HG02798 (cell line): Measurements from ENCODE around the gene CD177.
"Not testable (repeated sequence)": the region's sequence is repeated elsewhere in the genome, so short reads cannot be mapped to it uniquely, and the experiment has no call there.

ENCODE experiments used
- ATAC-seq: cut with Tn5 transposase; IDR thresholded peaks from one replicate; pipeline ENCODE4 v1.9.1; 2021; ENCODE audit warnings: mild to moderate bottlenecking; ENCODE audit not compliant: unreplicated experiment, poor library complexity

The CD177 gene, protein sequence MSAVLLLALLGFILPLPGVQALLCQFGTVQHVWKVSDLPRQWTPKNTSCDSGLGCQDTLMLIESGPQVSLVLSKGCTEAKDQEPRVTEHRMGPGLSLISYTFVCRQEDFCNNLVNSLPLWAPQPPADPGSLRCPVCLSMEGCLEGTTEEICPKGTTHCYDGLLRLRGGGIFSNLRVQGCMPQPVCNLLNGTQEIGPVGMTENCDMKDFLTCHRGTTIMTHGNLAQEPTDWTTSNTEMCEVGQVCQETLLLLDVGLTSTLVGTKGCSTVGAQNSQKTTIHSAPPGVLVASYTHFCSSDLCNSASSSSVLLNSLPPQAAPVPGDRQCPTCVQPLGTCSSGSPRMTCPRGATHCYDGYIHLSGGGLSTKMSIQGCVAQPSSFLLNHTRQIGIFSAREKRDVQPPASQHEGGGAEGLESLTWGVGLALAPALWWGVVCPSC

DNA sequence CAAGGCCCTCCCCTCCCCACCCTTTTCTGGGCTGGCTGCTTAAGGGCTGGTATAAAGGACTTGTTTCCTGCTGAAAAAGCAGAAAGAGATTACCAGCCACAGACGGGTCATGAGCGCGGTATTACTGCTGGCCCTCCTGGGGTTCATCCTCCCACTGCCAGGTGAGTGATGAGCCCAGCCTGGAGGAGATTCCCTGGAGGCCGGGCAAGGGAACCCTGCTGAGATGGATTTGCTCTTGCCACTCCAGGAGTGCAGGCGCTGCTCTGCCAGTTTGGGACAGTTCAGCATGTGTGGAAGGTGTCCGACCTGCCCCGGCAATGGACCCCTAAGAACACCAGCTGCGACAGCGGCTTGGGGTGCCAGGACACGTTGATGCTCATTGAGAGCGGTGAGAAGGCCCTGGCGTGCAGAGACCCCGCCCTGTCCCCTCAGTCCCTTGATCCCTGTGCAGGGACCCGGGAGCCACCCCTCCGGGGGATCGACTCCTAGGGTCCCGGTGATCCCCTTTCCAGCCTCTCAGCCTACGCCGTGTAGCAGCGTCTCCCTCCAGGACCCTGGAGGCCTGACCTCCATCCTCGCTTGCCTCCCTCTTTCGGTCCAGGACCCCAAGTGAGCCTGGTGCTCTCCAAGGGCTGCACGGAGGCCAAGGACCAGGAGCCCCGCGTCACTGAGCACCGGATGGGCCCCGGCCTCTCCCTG lies at the start of gene CD177:
CD177 (plus strand) TSS at position 81 of the 699 bp plus-strand sequence; CDS start at position 110, 29 bp downstream.
- no peak for ATAC-seq

GRCh38 chr19:43305642-43306041 lies 47.8 kb upstream of the CD177 start:
- ATAC-seq: no peak

GRCh38 chr19:43306097-43306496 lies 47.4 kb upstream of the CD177 start:
- no peak for ATAC-seq

DNA sequence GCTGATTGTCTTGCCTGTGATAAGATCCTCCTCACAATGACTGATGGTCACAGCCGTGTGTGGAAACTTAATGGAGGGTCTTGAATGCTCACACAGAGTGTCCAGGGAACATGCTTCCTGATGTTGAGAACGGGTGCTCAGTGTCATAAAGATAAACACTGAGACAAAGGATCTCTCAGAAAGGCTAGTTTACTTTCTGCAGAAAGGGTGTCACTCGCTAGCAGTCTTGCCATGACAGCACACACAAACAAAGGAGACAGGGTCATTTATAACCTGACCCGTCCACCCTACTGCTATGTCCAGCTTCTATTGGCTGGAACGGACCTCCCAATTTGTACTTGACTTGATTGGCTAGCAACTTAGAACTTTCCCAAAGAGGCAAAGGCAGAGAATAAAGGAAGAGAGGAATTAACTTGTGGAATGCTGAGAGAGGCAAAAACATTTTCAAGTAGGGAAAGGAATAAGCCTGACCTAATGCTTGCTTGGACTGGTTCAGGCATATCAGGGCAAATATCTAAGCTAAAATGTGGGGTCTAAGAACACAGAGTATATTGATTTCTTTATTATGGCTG lies 45.2 kb upstream of the CD177 start:
- no peak for ATAC-seq

DNA sequence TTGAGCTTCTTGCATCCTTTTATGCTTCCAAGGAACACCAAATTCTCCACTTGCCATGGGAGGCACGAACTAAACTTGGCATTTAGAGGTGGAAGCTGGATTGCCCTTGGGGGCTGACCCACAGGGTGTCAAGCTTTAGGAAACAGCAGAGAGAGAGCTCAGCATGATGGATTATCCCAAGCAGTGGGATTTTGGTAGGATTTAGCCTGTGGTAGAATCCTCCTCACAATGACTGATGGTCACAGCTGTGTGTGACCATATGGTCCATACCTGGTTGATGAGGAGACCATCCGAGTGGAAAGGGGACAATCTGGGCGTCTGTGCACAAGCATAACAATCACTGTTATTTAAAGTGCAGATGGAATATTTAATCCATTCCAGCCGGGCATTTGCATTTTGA lies 44.0 kb upstream of the CD177 start:
- no peak for ATAC-seq

- no peak for ATAC-seq
Measured at GRCh38 chr19:43310221-43310620, 43.3 kb upstream of the CD177 start.

GRCh38 chr19:43311256-43311655 lies 42.2 kb upstream of the CD177 start:
- ATAC-seq: no peak

GRCh38 chr19:43311706-43312105 lies 41.8 kb upstream of the CD177 start:
- no peak for ATAC-seq

DNA sequence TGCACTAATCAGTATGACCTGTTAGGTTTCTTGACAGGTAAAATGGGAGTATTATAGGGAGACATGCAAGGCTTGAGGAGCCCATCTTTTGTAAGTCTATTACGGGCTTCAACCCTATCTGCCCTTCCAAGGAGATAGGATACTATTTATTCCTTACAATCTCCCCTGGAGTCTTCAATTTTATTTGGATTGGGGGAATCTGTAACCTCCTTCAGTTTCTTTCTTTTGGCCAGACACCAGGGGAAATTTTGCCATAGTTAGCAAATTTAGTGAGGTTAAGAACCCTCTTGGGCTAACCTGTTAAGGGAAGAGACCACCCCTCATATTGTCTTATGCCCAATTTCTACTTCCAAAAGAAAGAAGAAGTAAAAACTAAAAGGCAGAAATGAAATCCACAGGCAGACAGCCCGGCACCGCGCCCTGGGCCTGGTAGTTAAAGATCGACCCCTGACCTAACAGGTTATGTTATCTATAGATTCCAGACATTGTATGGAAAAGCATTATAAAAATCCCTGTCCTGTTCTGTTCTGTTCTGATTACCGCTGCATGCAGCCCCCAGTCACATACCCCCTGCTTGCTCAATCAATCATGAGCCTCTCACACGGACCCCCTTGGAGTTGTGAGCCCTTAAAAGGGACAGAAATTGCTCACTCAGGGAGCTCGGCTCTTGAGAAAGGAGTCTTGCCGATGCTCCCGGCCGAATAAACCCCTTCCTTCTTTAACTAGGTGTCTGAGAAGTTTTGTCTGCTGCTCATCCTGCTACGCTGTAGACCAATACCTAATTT lies 39.6 kb upstream of the CD177 start:
- no peak for ATAC-seq

DNA sequence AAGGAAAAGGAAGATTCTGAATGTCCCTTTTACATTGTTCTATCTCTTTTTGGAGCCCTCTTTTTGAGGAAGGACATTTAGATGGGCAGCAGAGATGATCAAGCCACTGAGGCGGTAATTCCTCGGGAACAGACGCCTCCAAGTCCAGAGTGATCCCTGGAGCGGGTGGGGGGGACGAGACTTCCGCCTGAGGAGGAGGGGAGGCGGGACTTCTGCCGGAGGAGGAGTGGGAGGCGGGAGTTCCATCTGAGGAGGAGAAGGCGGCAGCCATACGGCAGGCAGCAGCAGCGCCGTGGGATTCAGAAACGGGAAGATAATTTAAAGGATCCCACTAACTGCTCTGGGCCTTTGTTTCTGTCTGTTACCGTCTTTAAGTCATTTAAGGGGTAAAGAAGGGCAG lies 37.6 kb upstream of the CD177 start:
- ATAC-seq: no peak

- no peak for ATAC-seq
Measured at GRCh38 chr19:43316591-43317319, 36.7 kb upstream of the CD177 start.

GRCh38 chr19:43318203-43318602 lies 35.3 kb upstream of the CD177 start:
- no peak for ATAC-seq

GRCh38 chr19:43318796-43319314 lies 34.6 kb upstream of the CD177 start:
- ATAC-seq: no peak

GRCh38 chr19:43320546-43320945 lies 32.9 kb upstream of the CD177 start:
- ATAC-seq: no peak

GRCh38 chr19:43326761-43327160 lies 26.7 kb upstream of the CD177 start:
- not testable (repeated sequence) for ATAC-seq

- ATAC-seq: not testable (repeated sequence)
Measured at GRCh38 chr19:43328561-43328960, 24.9 kb upstream of the CD177 start.

- ATAC-seq: not testable (repeated sequence)
Measured at GRCh38 chr19:43329049-43329448, 24.4 kb upstream of the CD177 start.

DNA sequence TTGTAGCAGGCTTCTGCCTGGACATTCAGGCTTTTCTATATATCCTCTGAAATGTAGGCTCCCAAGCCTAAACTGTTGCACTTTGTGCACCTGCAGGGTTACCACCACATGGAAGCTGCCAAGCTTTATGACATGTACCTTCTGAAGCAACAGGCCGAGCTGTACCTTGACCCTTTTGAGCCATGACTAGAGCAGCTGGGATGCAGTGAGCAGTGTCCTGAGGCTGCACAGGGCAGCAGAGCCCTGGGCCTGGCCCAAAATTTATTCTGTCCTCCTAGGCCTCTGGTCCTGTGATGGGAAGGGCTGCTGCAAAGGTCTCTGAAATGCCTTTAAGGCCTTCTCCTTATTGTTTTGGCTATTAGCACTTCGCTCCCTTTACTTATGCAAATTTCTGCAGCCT lies 23.5 kb upstream of the CD177 start:
- ATAC-seq: no peak

DNA sequence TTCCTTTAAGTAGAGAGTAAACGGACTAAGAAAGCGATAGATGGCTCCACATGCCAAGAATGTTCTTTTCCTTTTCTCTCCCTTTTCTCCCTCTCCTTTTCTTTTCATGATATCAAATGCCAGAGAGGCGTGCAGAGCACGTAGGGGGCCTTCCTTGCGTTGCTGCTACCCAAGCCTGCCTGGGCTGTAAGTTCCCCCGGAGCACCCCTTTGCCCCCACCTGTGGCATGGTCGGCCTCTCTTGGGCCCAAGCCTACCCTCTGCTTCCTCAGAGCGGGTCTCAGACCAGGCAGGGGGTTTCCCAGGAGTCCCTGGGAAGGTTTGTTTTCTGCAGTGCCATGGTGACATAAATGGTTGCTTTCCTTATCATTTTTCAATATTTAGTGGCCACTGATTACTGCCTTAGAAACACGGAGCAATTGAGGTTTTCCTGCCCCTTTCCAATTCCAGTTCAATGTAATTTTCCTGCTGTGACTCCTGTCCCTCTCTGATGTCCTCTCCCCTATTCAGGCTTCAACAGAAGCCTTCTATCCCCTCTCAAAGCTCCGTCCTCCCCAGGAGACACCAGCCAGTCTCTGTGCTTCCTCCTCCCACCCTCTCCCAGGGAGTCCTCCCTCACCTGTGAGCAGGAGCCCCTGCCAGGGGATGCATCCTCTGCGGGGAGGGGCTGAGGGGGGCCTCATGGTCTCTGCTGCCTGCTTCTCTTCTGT lies 22.6 kb upstream of the CD177 start:
- ATAC-seq: no peak
